Measurements from ENCODE around the gene CEP55.

GRCh38 chr10:93573051-93573909 lies 76.9 kb downstream of the CEP55 start:
- TF ChIP-seq, protein P1, sequence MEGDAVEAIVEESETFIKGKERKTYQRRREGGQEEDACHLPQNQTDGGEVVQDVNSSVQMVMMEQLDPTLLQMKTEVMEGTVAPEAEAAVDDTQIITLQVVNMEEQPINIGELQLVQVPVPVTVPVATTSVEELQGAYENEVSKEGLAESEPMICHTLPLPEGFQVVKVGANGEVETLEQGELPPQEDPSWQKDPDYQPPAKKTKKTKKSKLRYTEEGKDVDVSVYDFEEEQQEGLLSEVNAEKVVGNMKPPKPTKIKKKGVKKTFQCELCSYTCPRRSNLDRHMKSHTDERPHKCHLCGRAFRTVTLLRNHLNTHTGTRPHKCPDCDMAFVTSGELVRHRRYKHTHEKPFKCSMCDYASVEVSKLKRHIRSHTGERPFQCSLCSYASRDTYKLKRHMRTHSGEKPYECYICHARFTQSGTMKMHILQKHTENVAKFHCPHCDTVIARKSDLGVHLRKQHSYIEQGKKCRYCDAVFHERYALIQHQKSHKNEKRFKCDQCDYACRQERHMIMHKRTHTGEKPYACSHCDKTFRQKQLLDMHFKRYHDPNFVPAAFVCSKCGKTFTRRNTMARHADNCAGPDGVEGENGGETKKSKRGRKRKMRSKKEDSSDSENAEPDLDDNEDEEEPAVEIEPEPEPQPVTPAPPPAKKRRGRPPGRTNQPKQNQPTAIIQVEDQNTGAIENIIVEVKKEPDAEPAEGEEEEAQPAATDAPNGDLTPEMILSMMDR (IDR thresholded peaks at IDR 0.05 in 2 of 3, conservative IDR thresholded peaks at IDR 0.05 in 1 of 3; ENCODE audit: insufficient read depth in 2 of 3, low read depth in 1 of 3, low read length in 3 of 3): no peak
- TF ChIP-seq, protein P2, sequence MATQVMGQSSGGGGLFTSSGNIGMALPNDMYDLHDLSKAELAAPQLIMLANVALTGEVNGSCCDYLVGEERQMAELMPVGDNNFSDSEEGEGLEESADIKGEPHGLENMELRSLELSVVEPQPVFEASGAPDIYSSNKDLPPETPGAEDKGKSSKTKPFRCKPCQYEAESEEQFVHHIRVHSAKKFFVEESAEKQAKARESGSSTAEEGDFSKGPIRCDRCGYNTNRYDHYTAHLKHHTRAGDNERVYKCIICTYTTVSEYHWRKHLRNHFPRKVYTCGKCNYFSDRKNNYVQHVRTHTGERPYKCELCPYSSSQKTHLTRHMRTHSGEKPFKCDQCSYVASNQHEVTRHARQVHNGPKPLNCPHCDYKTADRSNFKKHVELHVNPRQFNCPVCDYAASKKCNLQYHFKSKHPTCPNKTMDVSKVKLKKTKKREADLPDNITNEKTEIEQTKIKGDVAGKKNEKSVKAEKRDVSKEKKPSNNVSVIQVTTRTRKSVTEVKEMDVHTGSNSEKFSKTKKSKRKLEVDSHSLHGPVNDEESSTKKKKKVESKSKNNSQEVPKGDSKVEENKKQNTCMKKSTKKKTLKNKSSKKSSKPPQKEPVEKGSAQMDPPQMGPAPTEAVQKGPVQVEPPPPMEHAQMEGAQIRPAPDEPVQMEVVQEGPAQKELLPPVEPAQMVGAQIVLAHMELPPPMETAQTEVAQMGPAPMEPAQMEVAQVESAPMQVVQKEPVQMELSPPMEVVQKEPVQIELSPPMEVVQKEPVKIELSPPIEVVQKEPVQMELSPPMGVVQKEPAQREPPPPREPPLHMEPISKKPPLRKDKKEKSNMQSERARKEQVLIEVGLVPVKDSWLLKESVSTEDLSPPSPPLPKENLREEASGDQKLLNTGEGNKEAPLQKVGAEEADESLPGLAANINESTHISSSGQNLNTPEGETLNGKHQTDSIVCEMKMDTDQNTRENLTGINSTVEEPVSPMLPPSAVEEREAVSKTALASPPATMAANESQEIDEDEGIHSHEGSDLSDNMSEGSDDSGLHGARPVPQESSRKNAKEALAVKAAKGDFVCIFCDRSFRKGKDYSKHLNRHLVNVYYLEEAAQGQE (IDR thresholded peaks at IDR 0.05; ENCODE audit: borderline replicate concordance): no peak
- TF ChIP-seq, protein P2 (CRISPR knock-in tag; IDR thresholded peaks at IDR 0.05; ENCODE audit: low read depth): no peak
- no peak for TF ChIP-seq MEF2A (IDR thresholded peaks at IDR 0.05; ENCODE audit: control insufficient read depth, low read depth, low read length)
- TF ChIP-seq CREB1 (IDR thresholded peaks at IDR 0.05): no peak
- TF ChIP-seq CREB1 (CRISPR knock-in tag; IDR thresholded peaks at IDR 0.05): no peak
- TF ChIP-seq, protein P3, sequence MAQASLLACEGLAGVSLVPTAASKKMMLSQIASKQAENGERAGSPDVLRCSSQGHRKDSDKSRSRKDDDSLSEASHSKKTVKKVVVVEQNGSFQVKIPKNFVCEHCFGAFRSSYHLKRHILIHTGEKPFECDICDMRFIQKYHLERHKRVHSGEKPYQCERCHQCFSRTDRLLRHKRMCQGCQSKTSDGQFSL (CRISPR knock-in tag; IDR thresholded peaks at IDR 0.05): no peak
- TF ChIP-seq, protein P3 (tag; IDR thresholded peaks at IDR 0.05): no peak
- TF ChIP-seq TARDBP (IDR thresholded peaks at IDR 0.05): no peak
- no peak for TF ChIP-seq KLF16 (IDR thresholded peaks at IDR 0.05)

Measured in K562 (cell line).